A549 treated with AZD2906 at 1 μM for 4 hours (cell line): ENCODE data around the gene PABPC4L. TPM values are rescaled to one million over a fixed set of nuclear protein-coding genes. Genes with fewer than 3 reads are reported as not detected.

ENCODE experiments used
- total RNA-seq: library from RNA; stranded (reverse); fragments of 200-300 nt; extraction: Qiagen RNA extraction; gene quantifications from 5 replicates; pipeline ENCODE4 v1.2.3, GENCODE V29; 2022

Gene PABPC4L
- 0.03 to 0.10 TPM (median 0.06 TPM) in 5 replicates for total RNA-seq

DNA sequence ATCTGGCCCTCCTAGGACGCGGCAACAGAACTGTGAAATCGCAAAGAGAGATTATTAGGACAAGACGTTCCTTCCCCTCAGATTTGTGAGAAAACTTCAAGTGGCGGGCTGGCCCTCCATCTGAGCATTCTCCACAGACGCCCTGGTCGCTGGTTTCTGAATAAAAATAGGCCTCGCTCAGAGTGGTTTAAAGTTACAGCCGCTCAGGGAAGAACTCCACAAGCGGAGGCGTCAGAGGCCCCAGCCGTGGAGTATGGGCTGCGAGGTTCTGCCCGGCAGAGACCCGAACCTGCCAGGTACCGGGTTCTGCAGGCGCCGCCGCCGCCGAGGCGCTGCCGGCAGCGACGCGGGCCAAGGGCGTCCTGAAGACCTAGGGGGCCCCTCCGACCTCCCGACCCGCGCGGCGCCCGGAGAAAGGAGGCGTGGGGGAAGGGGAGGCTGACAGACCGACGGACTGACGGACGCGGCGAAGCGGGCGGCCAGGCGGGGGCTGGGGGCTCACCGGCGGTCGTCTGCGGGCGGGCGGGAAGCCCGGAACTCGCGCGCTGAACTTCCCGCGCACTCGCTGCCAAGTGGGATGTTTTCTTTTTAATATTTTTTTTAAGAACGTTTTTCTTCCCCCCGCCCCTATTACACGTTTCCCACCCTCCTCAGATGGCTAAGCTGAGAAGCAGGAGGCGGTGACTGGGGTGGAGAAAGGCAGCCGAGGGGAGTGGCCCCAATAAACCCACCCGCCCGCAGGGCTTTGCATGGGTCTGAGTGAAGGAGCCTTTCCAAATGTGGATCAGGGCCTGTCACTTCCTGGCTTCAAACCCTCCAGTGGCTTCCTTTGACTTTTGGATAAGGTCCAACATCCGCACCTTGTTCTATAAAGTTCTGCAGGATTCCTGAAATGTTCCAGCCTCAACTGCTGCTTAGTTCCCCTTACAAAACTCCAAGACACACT, at the start of gene PABPC4L:
TSS of gene PABPC4L (minus strand) at position 574 of the 946 bp plus-strand sequence. CDS start 770 bp downstream, outside the sequence.

